Measurements from ENCODE around the gene CRCP.

Gene CRCP

DNA sequence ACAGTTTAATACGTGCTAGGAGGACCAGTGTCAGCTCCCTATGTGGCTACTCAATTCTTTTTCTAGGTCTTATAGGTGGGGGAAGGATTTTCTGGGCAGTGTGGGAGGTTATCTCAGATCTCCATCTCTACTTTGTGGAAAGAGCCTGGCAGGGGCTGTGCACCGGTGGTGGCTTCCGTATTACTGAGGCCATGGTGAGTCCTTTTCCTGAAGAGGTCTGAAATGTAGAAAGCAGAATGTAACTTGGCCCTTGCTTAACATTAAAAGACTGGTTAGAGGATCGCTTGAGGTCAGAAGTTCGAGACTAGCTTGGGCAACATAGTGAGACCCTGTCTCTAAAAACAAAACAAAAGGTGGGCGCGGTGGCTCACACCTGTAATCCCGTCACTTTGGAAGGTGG lies 87.8 kb downstream of the CRCP start:
- Histone ChIP-seq H3K36me3 (ENCODE audit: control insufficient read depth in 5 of 5, insufficient read depth in 5 of 5, low read length in 5 of 5) (no peaks in the 10 kb centered on the region), H3K4me1 (ENCODE audit: control insufficient read depth in 5 of 5, insufficient read depth in 5 of 5, low read length in 5 of 5) (peaks cover 0 to 29% (median 23%) of the 10 kb centered on the region in 5 donors), H3K27me3 (ENCODE audit: control insufficient read depth in 5 of 5, insufficient read depth in 4 of 5, low read length in 5 of 5) (peaks cover 0 to 8% (median 4%) of the 10 kb centered on the region in 5 donors), H3K4me3 (ENCODE audit: low read depth in 1 of 5, low read length in 5 of 5) (no peak overlapping the region), H3K27ac (ENCODE audit: low read depth, low read length) (no peak overlapping the region), H3K9me3 (ENCODE audit: control insufficient read depth in 5 of 5, low read length in 5 of 5) (no peaks in the 10 kb centered on the region), H3K9ac (ENCODE audit: low read length in 5 of 5) (no peak overlapping the region)

All from subcutaneous abdominal adipose tissue (tissue), 5 donors.